Fibroblast of skin of left biceps (primary cell): ENCODE data around the gene ADGRG4.

Experiments
- DNase-seq, 2 experiments: peaks; one replicate each; pipeline ENCODE4 v3.0.0-alpha.2; 2013; ENCODE audit warnings: low read depth in 2 of 2

ADGRG4 gene

DNA sequence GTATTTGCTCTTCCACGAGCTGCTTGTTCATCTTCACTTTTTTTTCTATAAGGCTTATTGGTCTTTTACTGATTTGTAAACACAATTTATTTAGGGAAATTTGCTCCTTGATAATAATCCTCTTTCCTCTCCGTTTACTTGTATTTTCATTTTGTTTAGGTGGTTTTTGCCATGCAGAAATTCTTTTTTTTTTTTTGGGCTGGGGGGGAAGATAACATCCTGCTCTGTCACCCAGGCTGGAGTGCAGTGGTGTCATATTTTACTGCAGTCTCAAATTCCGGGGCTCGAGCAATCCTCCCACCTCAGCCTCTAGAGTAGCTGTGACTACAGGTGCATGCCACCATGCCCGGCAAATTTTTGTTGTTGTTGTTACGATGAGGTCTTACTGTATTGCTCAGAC, 155.4 kb downstream of the ADGRG4 start:
- no peak for DNase-seq

DNA sequence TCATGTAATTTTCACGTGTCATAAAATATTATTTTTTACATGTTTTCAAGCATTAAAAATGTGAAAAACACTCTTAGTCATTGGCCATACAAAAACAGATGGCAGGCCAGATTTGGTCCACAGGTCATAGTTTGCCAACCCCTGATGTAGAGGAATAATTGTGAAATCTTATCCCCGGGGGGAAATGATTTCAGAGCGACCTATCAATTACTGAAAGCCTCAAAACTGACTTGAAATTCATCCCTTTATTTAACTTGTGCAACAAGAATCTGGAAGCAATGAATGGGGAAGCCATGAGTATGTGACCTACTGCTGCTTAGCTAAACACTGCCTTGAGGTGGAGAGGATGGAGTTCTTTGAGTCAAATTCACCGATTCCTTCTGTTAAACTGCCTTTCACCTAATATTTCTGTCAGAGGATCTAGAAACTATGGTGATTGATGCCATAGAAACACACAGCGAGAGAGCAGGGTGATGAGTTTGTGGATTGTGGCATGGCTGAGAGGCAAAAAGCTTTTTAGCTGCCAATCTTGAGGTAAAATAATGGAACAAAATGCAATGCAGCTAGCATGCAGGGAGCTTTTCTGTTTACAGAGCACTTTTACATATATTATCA, 156.6 kb downstream of the ADGRG4 start:
- DNase-seq, result no peak

DNA sequence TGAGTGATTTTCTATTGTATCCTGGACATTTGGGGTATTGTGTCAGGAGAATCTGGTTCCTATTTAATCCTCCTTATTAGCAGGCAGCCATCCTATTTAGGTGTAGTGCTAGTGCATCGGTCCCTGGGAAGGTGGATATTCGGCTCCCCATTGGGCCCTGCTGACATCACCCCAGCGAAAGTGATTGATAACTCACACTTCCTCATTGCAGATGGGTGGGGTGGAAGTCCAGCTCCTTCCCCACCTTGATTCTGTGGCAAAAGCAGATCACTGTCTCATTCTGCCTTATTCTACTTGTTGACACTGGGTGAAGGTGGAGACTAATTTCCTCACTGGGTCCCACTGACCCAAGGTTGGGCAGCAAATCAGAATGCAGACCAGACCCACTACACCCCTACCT, 163.8 kb downstream of the ADGRG4 start:
- no peak for DNase-seq
